BE2C (cell line): ENCODE measurements around the gene PLXNC1.
A peak's percentile ranks its signal among the peaks of the same experiment; 100 is the strongest.

Experiments
- DNase-seq: peaks from one replicate; pipeline ENCODE4 v3.0.0-alpha.2; 2020
- H3K27me3 ChIP-seq: fragments of 250-450 bp; sonication (Bioruptor Pico); 2 replicates; pipeline ENCODE4 v1.5.1; 2020; ENCODE audit warnings: mild to moderate bottlenecking
- H3K36me3 ChIP-seq: fragments of 250-450 bp; sonication (Bioruptor Pico); 2 replicates; pipeline ENCODE4 v1.5.1; 2020; ENCODE audit warnings: mild to moderate bottlenecking
- H3K4me1 ChIP-seq: fragments of 250-450 bp; sonication (Bioruptor Pico); 2 replicates; pipeline ENCODE4 v1.5.1; 2020
- H3K4me3 ChIP-seq: 2 replicates; pipeline ENCODE4 v1.5.1; 2011; ENCODE audit warnings: low read depth, low read length
- H3K9me3 ChIP-seq: fragments of 250-450 bp; sonication (Bioruptor Pico); 2 replicates; pipeline ENCODE4 v1.5.1; 2020
- CTCF ChIP-seq: IDR thresholded peaks from 2 replicates; pipeline ENCODE4 v1.5.1; 2012; ENCODE audit warnings: mild to moderate bottlenecking, low read depth, low read length

The PLXNC1 gene

GRCh38 chr12:94144781-94145180 is 3.6 kb upstream of the PLXNC1 start:
- no peak overlapping the region for H3K4me3 ChIP-seq
- no peaks in the 10 kb centered on the region for H3K4me1 ChIP-seq
- no peak for DNase-seq
- H3K27me3 ChIP-seq: peaks cover 49% of the 10 kb centered on the region
- no peaks in the 10 kb centered on the region for H3K9me3 ChIP-seq
- H3K36me3 ChIP-seq: no peaks in the 10 kb centered on the region
- no peak for TF ChIP-seq CTCF

GRCh38 chr12:94145191-94145983 is 3.0 kb upstream of the PLXNC1 start:
- Histone ChIP-seq H3K9me3 (no peaks in the 10 kb centered on the region), H3K4me1 (no peaks in the 10 kb centered on the region), H3K4me3 (no peak overlapping the region), H3K27me3 (peaks cover 56% of the 10 kb centered on the region), H3K36me3 (no peaks in the 10 kb centered on the region)
- peak; percentile 50 for TF ChIP-seq CTCF
- peak; percentile 22 for DNase-seq

- no peak for TF ChIP-seq CTCF
- H3K27me3 ChIP-seq: peaks cover 65% of the 10 kb centered on the region
Measured at GRCh38 chr12:94146166-94146936, 2.0 kb upstream of the PLXNC1 start.

GRCh38 chr12:94147387-94147990 is 888 bp upstream of the PLXNC1 start:
- peaks cover 75% of the 10 kb centered on the region for H3K27me3 ChIP-seq
- TF ChIP-seq CTCF: no peak
- no peak for DNase-seq
- H3K9me3 ChIP-seq: no peaks in the 10 kb centered on the region
- H3K4me1 ChIP-seq: no peaks in the 10 kb centered on the region
- no peaks in the 10 kb centered on the region for H3K36me3 ChIP-seq
- H3K4me3 ChIP-seq: no peak overlapping the region

More at GRCh38 chr12:94146166-94146936, 2.0 kb upstream of the PLXNC1 start:
- H3K4me1 ChIP-seq: no peaks in the 10 kb centered on the region
- no peak overlapping the region for H3K4me3 ChIP-seq
- no peaks in the 10 kb centered on the region for H3K36me3 ChIP-seq
- no peaks in the 10 kb centered on the region for H3K9me3 ChIP-seq
- DNase-seq: no peak

GRCh38 chr12:94148739-94149118 is 352 bp downstream of the PLXNC1 start:
- no peak for DNase-seq
- no peak for TF ChIP-seq CTCF
- H3K36me3 ChIP-seq: no peaks in the 10 kb centered on the region
- H3K27me3 ChIP-seq: peaks cover 81% of the 10 kb centered on the region
- no peak overlapping the region for H3K4me3 ChIP-seq
- no peaks in the 10 kb centered on the region for H3K9me3 ChIP-seq
- no peaks in the 10 kb centered on the region for H3K4me1 ChIP-seq
